Heart left ventricle (tissue), 16 donors: Measurements from ENCODE around the gene CPA5. TPM values are rescaled to one million over a fixed set of nuclear protein-coding genes. Genes with fewer than 3 reads are reported as not detected.
"Not testable (repeated sequence)": the region's sequence is repeated elsewhere in the genome, so short reads cannot be mapped to it uniquely, and the experiment has no call there.

Source experiments
- ATAC-seq, 4 donors: fragments of 200-7000 bp; cut with Tn5 transposase; one replicate each; pipeline ENCODE4 v1.9.1; 2020 to 2022; ENCODE audit warnings: moderate library complexity in 4 of 4, mild to moderate bottlenecking in 3 of 4, moderate number of reproducible peaks in 1 of 4
- DNase-seq, 5 donors: peaks; one replicate each; pipeline ENCODE4 v3.0.0-alpha.2; 2020
- H3K27ac ChIP-seq, 12 donors: fragments of 200-600 bp; sonication (generic) in 4 of 12; one replicate each; pipeline versions ENCODE4 v1.5.0 to v1.8.0; 2016 to 2022; ENCODE audit warnings: mild to moderate bottlenecking in 2 of 12
- H3K27me3 ChIP-seq, 9 donors: fragments of 200-600 bp; sonication (generic) in 2 of 9; one replicate each; pipeline versions ENCODE4 v1.5.1 to v1.8.0; 2016 to 2022; ENCODE audit warnings: mild to moderate bottlenecking in 3 of 9
- H3K36me3 ChIP-seq, 9 donors: fragments of 200-600 bp; sonication (generic) in 2 of 9; one replicate each; pipeline versions ENCODE4 v1.5.0 to v1.8.0; 2018 to 2022; ENCODE audit warnings: mild to moderate bottlenecking in 2 of 9
- H3K4me1 ChIP-seq, 12 donors: fragments of 200-600 bp; sonication (generic) in 4 of 12; one replicate each; pipeline versions ENCODE4 v1.5.0 to v1.8.0; 2016 to 2022; ENCODE audit warnings: mild to moderate bottlenecking in 3 of 12
- H3K4me3 ChIP-seq, 12 donors: fragments of 200-600 bp; sonication (generic) in 4 of 12; one replicate each; pipeline versions ENCODE4 v1.5.0 to v1.8.0; 2017 to 2022; ENCODE audit warnings: mild to moderate bottlenecking in 9 of 12, moderate library complexity in 4 of 12
- H3K9me3 ChIP-seq, 12 donors: fragments of 200-600 bp; sonication (generic) in 4 of 12; one replicate each; pipeline versions ENCODE4 v1.5.0 to v1.8.0; 2016 to 2022; ENCODE audit warnings: mild to moderate bottlenecking in 1 of 12
- POLR2A ChIP-seq, 2 donors: fragments of 450-650 bp; IDR thresholded peaks; one replicate each; pipeline ENCODE4 v1.6.1; 2017; ENCODE audit warnings: antibody characterized with exemption in 2 of 2, mild to moderate bottlenecking in 2 of 2, moderate library complexity in 2 of 2
- WGBS, 4 donors: extraction: QIAGEN DNeasy Blood & Tissue Kit in 2 of 4; methylation state at CpG; one replicate each; pipeline versions ENCODE4 v1.1.5 to v1.1.7; 2013 to 2018; 5-methylcytosine and 5-hydroxymethylcytosine counted together
- intact Hi-C, 10 donors: fragments of 100-400 bp; cut with DNase I; formaldehyde crosslinking; loops; one replicate each; pipeline versions ENCODE4 v1.11.1 to v1.14.2; 2022
- polyA plus RNA-seq, 2 donors: library from polyadenylated mRNA; stranded (reverse); fragments of 200-250 nt; gene quantifications; one replicate each; pipeline ENCODE4 v1.2.3, GENCODE V29; 2013
- total RNA-seq, 9 donors: library from RNA; depleted of rRNA in 2 of 9; stranded (reverse); fragments of >200 nt in 2 of 9; fragmentation: NEBNext Ultra II Directional in 3 of 9; extraction: Animal tissue kit (Norgen Biotek cat#: 25700) in 3 of 9; gene quantifications; one replicate each; pipeline versions ENCODE4 v1.1.0 to v1.2.4, GENCODE V29; 2016 to 2023
- TF ChIP-seq, protein P1 (sequence below), 12 donors: fragments of 200-600 bp; sonication (generic) in 4 of 12; IDR thresholded peaks; one replicate each; pipeline versions ENCODE4 v1.5.0 to v1.8.0; 2018 to 2022; ENCODE audit warnings: antibody characterized with exemption in 12 of 12, mild to moderate bottlenecking in 5 of 12
- donor health status: ischemic (EF 13 %, LVEDD 7.1; RV severe dilation, severe dysfunction).
- donor health status: healthy with polysubstance abuse.
- donor health status: DM: no; HTN: yes; CAD: no.
- donor health status: DM: no; HTN: no; CAD: no.
- donor health status: ischemic (EF 25% LVEDD 6.9; RV normal size, moderate dysfunction).
- donor health status: ischemic (EF 25% LVEDD 5.7; RV mildly dilated, moderate dysfunction).
- donor health status: healthy.
- donor health status: DM: yes; HTN: yes; CAD: no.
- donor health status: ischemic (EF 35%, LVEDD 5.7; RV mildly dilated, moderate dysfunction).
- donor health status: nonischemic (EF 11% LVEDD 7.7; RV severe dilation, severe dysfunction).
- donor health status: DM: yes; HTN: yes; CAD: no.
- donor health status: PGD.
- donor health status: ischemic (EF 29% LVEDD 5.4; RV normal size, mild dysfunction).
- donor health status: nonischemic (EF 23%, LVEDD 6.1; RV moderate dilation, normal function).

CPA5 gene
- total and polyA plus RNA-seq, 11 donors, result not detected

DNA sequence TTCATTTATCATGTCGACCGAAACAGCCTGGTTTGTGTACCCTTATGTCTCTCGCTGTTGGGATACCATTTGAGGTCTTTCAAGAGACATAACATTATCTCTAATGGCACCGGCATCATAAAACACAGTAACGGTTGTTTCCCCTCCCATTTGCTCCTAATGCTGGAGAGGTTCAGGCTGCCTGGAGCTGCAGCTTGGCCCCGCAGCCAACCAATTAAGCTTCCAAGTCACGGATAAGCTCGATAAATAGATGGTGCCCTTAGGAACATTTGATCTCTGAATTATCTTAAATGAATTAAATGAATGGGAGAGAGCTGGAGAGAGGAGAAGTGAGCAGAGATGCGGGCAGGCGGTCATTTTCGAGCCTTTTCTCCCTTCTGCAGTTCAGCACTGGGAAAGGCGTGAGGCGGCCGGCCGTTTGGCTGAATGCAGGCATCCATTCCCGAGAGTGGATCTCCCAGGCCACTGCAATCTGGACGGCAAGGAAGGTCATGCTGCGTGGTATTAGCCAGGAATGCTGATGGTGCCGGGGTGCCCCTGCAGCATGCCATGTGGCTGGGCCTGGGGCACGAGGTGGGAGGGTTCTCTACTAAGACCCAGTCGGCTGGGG, 39.1 kb upstream of the CPA5 start:
- no peak for DNase-seq
- TF ChIP-seq, protein P1, sequence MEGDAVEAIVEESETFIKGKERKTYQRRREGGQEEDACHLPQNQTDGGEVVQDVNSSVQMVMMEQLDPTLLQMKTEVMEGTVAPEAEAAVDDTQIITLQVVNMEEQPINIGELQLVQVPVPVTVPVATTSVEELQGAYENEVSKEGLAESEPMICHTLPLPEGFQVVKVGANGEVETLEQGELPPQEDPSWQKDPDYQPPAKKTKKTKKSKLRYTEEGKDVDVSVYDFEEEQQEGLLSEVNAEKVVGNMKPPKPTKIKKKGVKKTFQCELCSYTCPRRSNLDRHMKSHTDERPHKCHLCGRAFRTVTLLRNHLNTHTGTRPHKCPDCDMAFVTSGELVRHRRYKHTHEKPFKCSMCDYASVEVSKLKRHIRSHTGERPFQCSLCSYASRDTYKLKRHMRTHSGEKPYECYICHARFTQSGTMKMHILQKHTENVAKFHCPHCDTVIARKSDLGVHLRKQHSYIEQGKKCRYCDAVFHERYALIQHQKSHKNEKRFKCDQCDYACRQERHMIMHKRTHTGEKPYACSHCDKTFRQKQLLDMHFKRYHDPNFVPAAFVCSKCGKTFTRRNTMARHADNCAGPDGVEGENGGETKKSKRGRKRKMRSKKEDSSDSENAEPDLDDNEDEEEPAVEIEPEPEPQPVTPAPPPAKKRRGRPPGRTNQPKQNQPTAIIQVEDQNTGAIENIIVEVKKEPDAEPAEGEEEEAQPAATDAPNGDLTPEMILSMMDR (IDR thresholded peaks at IDR 0.05), result no peak
- ATAC-seq, result no peak

DNA sequence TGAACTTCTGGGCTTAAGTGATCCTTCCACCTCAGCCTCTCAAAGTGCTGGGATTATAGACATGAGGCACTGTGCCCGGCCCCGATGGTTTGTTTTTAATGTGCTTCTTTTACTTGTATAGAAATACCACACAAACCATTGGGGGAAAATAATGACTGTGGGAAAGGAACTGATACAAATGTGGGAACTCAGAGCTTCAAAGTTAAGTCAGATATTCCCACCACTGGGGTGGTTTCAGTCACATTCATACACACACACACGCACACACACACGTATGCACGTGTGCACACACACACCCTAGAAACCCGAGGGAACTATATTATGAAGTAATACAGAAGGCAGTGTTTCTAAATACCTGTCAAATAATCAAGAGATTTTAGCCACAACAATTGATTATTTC, 34.6 kb upstream of the CPA5 start:
- no peak overlapping the region for H3K27ac ChIP-seq
- no peaks in the 10 kb centered on the region for H3K36me3 ChIP-seq
- H3K4me3 ChIP-seq, result no peak overlapping the region
- H3K4me1 ChIP-seq, result no peaks in the 10 kb centered on the region
- peaks cover 0 to 2% (median 0%) of the 10 kb centered on the region in 12 donors for H3K9me3 ChIP-seq
- ATAC-seq (no peak), DNase-seq (no peak)
- WGBS, 4 donors, result 81 to 89% (median 83%) methylated on average over 6 of the region's 6 CpGs
- no peak for TF ChIP-seq POLR2A (IDR thresholded peaks at IDR 0.05)
- TF ChIP-seq, protein P1 (IDR thresholded peaks at IDR 0.05), result no peak
- intact Hi-C loops, result no loop called here
- no peaks in the 10 kb centered on the region for H3K27me3 ChIP-seq

More for the DNA sequence above, 39.1 kb upstream of the CPA5 start:
- intact Hi-C loops, result no loop called here
- Histone ChIP-seq H3K4me1 (no peaks in the 10 kb centered on the region), H3K36me3 (no peaks in the 10 kb centered on the region), H3K27me3 (no peaks in the 10 kb centered on the region), H3K4me3 (no peak overlapping the region), H3K9me3 (no peaks in the 10 kb centered on the region), H3K27ac (no peak overlapping the region)
- 82 to 89% (median 86%) methylated on average over 21 of the region's 21 CpGs for WGBS, 4 donors

DNA sequence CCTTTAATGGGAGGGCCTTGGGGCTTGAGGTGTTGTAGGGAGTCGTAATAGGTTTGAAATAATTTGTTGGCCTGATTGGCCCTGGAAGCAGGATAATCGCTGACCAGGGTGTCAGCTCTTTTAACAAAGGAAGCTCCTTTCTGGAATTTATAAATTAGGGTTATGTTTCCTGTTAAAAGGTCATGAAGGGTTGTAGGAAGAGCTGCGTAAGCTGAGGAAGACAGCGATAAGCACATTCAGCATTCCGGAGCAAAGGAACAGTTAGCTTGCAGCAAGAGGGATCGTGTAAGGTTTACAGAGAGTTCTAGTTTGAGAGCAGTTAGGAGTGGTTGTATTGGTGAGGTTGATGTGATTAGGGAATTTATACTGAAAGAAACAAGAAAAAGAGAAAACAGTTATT, 30.3 kb upstream of the CPA5 start:
- ATAC-seq (no peak), DNase-seq (no peak)
- TF ChIP-seq POLR2A (IDR thresholded peaks at IDR 0.05), result no peak
- TF ChIP-seq, protein P1 (IDR thresholded peaks at IDR 0.05), result no peak
- Histone ChIP-seq H3K27ac (no peak overlapping the region), H3K27me3 (no peaks in the 10 kb centered on the region), H3K4me3 (no peak overlapping the region), H3K9me3 (peaks cover 0 to 2% (median 0%) of the 10 kb centered on the region in 12 donors), H3K4me1 (no peaks in the 10 kb centered on the region), H3K36me3 (no peaks in the 10 kb centered on the region)
- 60 to 72% (median 63%) methylated on average over 6 of the region's 6 CpGs for WGBS, 4 donors
- intact Hi-C loops, result no loop called here

DNA sequence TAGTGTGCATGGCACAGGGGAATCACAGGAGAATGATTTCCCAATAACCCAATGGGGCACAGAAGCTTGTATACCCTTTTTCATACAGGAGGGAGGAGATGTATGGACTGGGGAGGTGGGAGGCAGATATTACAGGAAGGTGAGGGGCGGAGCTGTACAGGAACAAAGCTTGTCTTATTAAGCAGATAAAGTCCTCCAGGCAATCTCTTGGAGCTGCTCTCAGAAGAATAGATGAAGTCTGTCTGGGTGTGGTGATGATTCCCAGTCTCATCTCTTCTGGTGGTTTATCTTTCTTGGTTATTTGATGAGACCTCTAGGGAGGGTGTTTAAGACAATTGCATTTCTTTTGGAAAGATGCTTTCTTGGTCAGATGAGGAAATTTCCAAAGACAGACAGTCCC, 25.1 kb upstream of the CPA5 start:
- intact Hi-C loops, result no loop called here
- H3K4me3 ChIP-seq, result no peak overlapping the region

DNA sequence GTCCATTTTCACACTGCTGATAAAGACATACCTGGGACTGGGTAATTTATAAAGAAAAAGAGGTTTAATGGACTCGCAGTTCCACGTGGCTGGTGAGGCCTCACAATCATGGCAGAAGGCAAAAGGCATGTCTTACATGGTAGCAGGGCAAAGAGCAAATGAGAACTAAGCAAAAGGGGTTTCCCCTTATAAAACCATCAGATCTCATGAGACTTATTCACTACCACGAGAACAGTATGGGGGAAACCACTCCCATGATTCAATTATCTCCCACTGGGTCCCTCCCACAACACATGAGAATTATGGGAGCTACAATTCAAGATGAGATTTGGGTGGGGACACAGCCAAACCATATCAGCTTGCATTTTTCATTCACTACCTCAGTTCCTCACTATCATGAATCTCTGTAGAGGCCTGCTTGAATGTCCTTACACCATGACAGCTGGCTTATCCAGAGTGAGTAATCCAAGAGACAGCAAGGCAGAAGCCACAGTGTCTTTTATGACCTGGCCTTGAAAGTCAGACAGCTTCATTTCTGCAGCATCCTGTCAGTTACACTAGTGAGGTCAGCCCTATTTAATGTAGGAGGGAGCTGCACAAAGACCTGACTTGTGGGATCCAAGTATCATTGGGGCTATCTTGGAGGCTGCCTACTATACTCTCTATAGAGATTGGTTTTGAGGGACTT, 22.9 kb upstream of the CPA5 start:
- H3K27ac ChIP-seq, H3K9me3 ChIP-seq, DNase-seq, H3K4me1 ChIP-seq, ATAC-seq, H3K27me3 ChIP-seq, H3K36me3 ChIP-seq, H3K4me3 ChIP-seq: not testable (repeated sequence)
- intact Hi-C loops, result loop anchor here in 1 of 10 donors (10.0 kb wide), 1 partner anchor 63 kb away; the partner anchor contains the start of gene CPA1
- 82 to 89% (median 85%) methylated on average over 3 of the region's 3 CpGs for WGBS, 4 donors

More for the DNA sequence above, 25.1 kb upstream of the CPA5 start:
- Histone ChIP-seq H3K27me3 (no peaks in the 10 kb centered on the region), H3K9me3 (no peaks in the 10 kb centered on the region), H3K4me1 (no peaks in the 10 kb centered on the region), H3K27ac (no peak overlapping the region), H3K36me3 (no peaks in the 10 kb centered on the region)
- ATAC-seq, result no peak
- DNase-seq, result no peak
- 88 to 98% (median 93%) methylated on average over 1 of the region's 1 CpG for WGBS, 4 donors
- no peak for TF ChIP-seq POLR2A (IDR thresholded peaks at IDR 0.05)
- TF ChIP-seq, protein P1 (IDR thresholded peaks at IDR 0.05), result no peak
